ENCODE results near the gene KIAA1217. TPM values are rescaled to one million over a fixed set of nuclear protein-coding genes. Genes with fewer than 3 reads are reported as not detected.

Gene KIAA1217
- total RNA-seq, 1 experiment from 2014 or later: 2.4 TPM

DNA sequence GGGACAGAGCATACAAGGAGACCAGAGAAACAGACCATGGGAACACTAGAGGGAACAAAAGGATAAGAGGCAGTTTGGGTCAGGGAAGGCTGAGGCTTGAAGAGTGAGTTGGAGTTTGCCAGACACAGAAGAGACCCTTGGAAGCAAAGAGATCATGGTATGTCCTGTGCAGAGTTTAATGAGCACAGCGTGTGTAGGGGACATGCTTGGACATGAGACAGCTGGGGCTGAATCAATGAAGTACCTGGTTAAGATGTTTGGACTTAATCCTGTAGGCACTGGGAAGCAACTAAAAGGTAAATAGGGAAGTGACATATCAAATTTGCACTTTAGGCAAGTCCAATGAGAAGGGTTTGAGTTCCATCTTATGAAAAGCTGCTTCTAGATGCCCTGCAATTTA, 79.6 kb downstream of the KIAA1217 start:
- no peak for DNase-seq (ENCODE audit: low read depth)

GRCh38 chr10:24289235-24289634, 80.3 kb downstream of the KIAA1217 start:
- DNase-seq (ENCODE audit: low read depth): no peak

DNA sequence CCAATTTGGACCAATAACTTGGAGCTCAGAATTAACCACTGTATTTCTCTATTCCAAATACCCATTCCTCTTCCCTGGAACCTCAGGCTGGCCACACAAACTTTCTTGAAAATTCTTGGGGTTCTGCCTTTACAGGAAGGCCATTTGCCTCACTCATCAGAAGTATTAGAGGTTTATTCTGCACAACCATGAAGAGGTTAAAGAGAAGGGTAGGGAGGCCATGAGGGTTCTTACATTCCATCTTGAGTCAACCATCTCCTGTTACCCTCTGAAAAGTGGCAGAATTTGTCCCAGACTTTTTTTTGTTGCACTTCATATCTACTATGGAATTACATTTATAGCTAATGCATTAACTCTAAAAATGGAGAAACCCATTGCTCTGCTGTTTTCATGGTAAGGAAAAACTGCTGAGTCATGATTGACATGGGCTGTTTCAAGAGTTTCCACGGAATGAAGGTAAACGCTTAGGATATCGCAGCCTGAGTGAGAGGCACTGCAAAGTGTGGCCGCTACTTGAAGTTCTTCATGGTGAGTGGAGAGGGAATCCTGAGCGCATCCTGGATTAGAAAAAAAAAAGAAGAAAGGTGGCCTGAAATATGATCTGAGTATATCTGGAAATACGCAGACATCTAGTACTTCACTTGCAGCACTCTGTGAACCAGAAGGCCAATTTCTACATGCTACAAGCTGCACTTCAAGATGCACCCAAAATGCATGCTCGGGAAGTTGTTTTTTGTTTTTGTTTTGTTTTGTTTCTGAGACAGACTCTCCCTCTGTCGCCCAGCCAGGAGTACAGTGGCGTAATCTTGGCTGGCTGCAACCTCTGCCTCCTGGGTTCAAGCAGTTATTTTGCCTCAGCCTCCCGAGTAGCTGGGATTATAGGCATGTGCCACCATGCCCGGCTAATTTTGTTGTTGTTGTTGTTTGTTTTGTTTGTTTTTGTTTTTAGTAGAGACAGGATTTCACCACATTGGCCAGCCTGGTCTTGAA, 83.7 kb downstream of the KIAA1217 start:
- no peak for DNase-seq (ENCODE audit: low read depth)

GRCh38 chr10:24299578-24300260, 90.8 kb downstream of the KIAA1217 start:
- DNase-seq (ENCODE audit: low read depth): peak; percentile 76

- DNase-seq (ENCODE audit: low read depth): no peak
Measured at GRCh38 chr10:24303522-24304310, 94.8 kb downstream of the KIAA1217 start.

DNA sequence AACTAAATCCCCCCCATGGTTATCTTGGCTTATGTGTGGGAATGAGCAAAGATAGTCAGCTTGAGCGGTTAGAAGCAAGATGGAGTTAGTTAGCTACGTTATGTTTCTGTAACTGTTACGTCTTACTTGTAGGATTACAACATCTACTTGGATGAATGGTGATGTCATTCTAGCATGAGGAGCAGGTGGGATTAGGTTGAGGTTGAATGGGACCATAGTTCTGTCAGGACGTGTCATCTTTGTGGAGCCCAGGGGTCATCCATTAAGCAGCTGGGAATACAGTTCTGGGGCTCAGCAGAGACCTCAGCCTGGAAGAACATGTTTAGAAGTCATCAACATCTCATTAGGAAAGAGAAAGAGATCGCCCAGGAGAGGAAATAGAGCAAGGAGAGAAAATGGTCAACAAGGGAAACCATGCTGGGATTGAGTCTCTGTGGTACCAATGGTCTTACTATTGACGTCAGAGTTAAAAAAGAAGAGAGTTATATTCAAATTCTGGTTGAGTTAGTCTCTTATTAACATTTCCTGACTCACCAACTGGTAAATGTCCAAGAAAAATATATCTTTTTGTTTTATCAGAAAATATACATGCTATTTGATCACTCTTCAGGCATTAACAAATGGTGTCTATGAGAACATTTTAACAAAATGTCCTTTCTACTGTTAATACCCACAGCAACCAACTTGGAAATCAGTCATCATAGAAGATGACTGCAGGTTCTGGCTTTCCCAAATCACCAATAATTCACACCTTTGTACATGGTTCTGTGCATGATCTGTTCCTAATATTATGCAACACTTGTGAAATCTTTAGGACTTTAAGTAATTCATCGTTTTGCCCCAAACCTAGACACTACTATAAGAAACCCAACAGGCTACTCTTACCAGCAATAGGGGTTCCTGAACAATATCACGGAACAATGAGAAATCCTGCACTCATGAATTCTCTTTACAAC, 96.9 kb downstream of the KIAA1217 start:
- no peak for DNase-seq (ENCODE audit: low read depth)

- no peak for DNase-seq (ENCODE audit: low read depth)
Measured at GRCh38 chr10:24306507-24306875, 97.6 kb downstream of the KIAA1217 start.

GRCh38 chr10:24307116-24307515, 98.2 kb downstream of the KIAA1217 start:
- no peak for DNase-seq (ENCODE audit: low read depth)

DNA sequence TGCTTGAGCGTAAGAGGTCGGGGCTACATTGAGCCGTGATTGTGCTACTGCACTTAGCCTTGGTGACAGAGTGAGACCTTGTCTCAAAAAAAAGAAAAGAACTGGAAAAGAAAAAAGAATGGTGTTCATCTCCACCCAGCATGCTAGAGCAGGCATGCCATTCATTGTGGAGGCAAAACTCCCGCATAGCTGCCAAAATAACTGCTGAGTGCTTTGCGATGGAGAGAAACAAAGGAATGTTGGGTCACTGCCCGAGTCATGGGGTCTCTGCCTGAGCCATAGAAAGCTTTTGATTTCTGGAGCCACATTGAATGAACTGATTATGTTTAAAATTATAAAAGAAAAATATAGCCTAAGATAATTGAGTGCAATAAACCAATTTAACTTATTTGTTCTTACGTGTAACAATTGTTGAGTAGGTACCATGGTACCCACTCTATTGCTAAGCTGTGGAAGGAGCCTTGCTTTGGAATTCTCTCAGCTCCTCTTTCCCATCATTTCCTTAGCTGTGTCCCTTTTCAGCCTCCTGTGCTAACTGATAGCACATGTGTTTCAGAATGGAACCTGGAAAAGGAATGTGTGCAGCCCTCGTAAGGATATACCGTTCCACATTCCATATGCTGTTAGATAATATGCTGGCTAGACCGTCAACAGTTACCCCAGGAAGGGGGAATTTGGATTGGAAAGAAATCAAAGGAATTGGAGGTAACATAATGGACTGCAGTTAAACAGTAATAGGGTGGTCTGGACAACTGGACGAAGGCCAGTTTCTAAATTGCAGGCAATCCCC, 99.0 kb downstream of the KIAA1217 start:
- DNase-seq (ENCODE audit: low read depth): no peak

- DNase-seq (ENCODE audit: low read depth): peak; percentile 15
Measured at GRCh38 chr10:24310104-24310503, 101.2 kb downstream of the KIAA1217 start.

DNA sequence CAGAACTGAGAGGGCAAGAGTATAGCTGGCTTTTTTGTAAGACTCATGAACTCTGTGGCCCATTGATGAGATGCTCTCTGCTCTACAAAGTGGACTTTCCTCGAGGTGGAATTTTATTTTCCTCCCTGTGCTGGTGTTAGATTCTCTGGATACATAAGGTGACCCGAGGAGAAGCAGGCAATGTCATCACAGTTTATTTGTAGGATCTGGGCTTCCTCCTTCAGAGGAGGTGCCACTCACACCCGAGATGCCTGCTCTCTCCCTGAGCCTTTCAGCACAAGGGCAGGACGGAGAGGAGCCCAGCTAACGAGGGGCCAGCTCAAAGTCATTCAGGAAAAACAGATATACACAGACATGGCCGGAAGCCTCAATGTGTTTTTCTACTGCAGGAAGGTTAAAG, 103.0 kb downstream of the KIAA1217 start:
- no peak for DNase-seq (ENCODE audit: low read depth)

DNA sequence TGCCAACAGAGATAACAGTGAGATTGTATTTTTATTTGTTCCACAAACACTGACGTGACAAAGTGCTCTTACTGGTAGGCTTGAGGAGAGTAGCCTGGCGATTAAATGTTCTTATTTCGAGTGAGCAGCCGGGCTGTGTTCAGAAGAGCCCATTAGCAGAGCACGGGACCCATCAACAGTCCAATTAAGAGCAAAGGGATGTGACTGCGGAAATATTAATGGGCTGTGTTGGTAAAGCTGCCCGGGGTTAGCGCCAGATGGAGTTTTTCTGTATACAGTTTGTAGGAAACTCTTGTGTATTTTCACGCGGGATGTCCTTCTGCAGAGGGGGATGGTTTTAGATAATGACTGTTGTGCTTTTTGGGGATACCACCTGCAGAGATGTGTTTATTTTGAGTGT, 104.3 kb downstream of the KIAA1217 start:
- no peak for DNase-seq (ENCODE audit: low read depth)

- no peak for DNase-seq (ENCODE audit: low read depth)
Measured at GRCh38 chr10:24315211-24315610, 106.3 kb downstream of the KIAA1217 start.

DNA sequence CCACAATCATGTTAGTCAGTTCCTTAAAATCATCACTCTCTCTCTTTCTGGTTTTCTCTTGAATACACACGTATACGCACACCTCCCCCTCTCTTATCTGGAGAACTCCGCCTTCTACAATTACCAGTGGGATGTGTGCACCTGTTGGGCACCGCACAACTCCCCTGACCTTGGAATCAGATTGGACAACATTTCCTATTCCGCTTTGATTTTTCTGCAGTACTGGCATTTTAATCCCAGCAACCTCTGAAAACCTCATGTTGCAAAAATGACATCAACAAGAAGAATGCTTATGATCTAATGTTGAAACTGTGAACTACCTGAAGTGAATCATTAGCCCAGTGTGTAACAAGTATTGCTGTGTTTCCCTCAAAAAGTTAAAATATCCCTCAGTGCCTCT, 109.6 kb downstream of the KIAA1217 start:
- DNase-seq (ENCODE audit: low read depth): no peak

DNA sequence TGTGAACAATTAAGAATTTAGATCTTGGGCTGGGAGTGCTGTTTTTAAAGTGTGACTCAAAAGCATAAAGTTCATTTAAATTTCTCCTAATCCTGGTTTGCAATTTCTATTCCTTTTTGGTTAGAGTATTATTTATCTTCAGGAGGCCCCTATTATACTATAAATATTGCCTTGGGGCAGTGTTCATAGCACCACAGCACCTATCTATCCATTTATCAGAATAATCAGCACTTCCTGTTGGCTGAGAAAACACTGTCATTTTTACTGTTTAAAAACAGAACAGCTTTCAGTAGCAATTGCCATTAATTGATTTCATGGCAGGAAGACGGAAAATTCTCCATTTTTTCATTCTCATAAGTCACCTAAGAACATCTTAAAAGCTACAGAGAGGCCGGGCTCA, 111.4 kb downstream of the KIAA1217 start:
- no peak for DNase-seq (ENCODE audit: low read depth)

GRCh38 chr10:24324651-24325050, 115.7 kb downstream of the KIAA1217 start:
- DNase-seq (ENCODE audit: low read depth): no peak

GRCh38 chr10:24331457-24331856, 122.5 kb downstream of the KIAA1217 start:
- DNase-seq (ENCODE audit: low read depth): peak; percentile 31

DNA sequence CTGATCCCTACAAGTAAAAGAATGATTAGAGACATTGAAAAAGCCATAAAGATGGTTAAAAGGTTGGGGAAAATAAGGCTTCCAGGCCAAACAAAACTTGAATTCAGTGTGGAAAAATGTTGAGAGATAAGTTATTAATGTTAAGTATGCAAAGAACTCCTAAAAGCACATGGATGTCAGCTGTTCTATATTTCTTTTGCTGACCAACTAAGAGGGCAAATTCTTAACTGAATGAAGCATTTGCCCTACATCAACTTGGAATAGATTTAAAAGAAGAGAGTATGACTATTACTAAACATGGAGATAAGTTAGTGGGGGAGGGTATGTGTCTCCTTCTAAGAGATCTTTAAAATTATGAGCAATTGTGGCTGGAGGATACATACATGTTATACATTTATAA, 124.8 kb downstream of the KIAA1217 start:
- no peak for DNase-seq (ENCODE audit: low read depth)

DNA sequence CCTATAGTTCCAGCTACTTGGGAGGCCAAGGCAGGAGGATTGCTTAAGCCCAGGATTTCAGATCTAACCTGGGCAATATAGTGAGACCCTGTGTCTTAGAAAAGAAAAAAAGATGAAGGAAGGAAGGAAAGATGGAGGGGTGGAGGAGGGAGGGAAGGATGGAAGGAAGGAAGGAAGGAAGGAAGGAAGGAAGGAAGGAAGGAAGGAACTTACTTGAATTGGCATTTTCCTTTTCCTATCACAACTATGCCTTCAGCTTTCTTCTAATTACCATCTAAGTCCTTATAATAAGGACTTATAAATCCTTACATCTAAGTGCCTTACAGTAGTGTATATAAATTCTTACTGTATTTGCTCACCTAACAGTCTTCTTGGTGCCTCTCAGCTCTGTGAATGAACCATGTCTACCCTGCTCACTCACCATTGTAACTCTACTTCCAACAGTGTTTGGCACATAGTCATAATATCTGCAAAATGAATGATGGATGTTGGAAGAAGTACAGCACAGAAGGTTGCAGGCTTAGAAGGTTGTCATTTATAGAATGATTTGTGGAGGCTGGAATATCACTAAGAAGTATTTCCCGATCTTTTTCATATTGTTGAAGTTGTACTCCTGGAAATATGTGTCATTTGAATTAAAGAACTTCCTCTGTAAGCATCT, 125.5 kb downstream of the KIAA1217 start:
- no peak for DNase-seq (ENCODE audit: low read depth)

All from HT1080 (cell line).